H1 (cell line): ENCODE data around the gene MCC. TPM values are rescaled to one million over a fixed set of nuclear protein-coding genes. Genes with fewer than 3 reads are reported as not detected.

ENCODE experiments used
- CTCF ChIA-PET: fragments of 300-600 bp; sonication (Branson Sonifier 250); formaldehyde crosslinking; loops from one replicate; lab custom pipeline; 2021; ENCODE audit not compliant: partially characterized antibody; lab: Charles Lee
- POLR2A ChIA-PET: fragments of 300-600 bp; sonication (Branson Sonifier 250); formaldehyde crosslinking; loops from one replicate; lab custom pipeline; 2021; ENCODE audit warnings: inconsistent platforms; ENCODE audit not compliant: partially characterized antibody; lab: Charles Lee
- DNase-seq, 2 experiments: peaks; one replicate each; pipeline versions ENCODE4 v3.0.0 to v3.0.0-alpha.2; 2010 to 2022; ENCODE audit warnings: low spot score in 2 of 2, low read depth in 1 of 2, mixed read lengths in 1 of 2
- FAIRE-seq: peaks from 2 replicates; lab custom pipeline; 2011; peaks lifted over from hg19 to GRCh38; lab: Jason Lieb, UNC
- H2AFZ ChIP-seq: 2 replicates; pipeline ENCODE4 v1.8.1; 2012; ENCODE audit warnings: low read length, inconsistent platforms
- H2AK5ac ChIP-seq: 2 replicates; pipeline ENCODE4 v1.6.1; 2013; ENCODE audit warnings: low read depth, low read length
- H2BK120ac ChIP-seq: replicated peaks from 2 replicates; pipeline ENCODE3; 2013; ENCODE audit warnings: low read depth, low read length, inconsistent platforms
- H2BK12ac ChIP-seq: 2 replicates; pipeline ENCODE4 v1.6.1; 2013; ENCODE audit warnings: low read depth, low read length
- H2BK15ac ChIP-seq: 2 replicates; pipeline ENCODE4 v1.6.1; 2013; ENCODE audit warnings: low read length
- H2BK20ac ChIP-seq: 2 replicates; pipeline ENCODE4 v1.6.1; 2013; ENCODE audit warnings: low read length
- H2BK5ac ChIP-seq: 2 replicates; pipeline ENCODE4 v1.6.1; 2013; ENCODE audit warnings: low read depth, low read length
- H3K14ac ChIP-seq: 2 replicates; pipeline ENCODE4 v1.6.1; 2013; ENCODE audit warnings: inconsistent platforms; ENCODE audit not compliant: insufficient read length
- H3K18ac ChIP-seq: 2 replicates; pipeline ENCODE4 v1.6.1; 2013; ENCODE audit warnings: low read length; ENCODE audit errors: extremely low read depth
- H3K23ac ChIP-seq: 2 replicates; pipeline ENCODE4 v1.6.1; 2013; ENCODE audit warnings: inconsistent platforms; ENCODE audit not compliant: insufficient read length
- H3K23me2 ChIP-seq: 2 replicates; pipeline ENCODE4 v1.6.1; 2013; ENCODE audit warnings: low read depth, low read length
- H3K27ac ChIP-seq: 2 replicates; pipeline ENCODE4 v1.6.1; 2011; ENCODE audit warnings: low read depth, low read length, inconsistent platforms
- H3K27me3 ChIP-seq, 4 experiments: replicated peaks in 1 of 4; 1 replicate in 1 of 4; 2 replicates in 3 of 4; pipeline versions ENCODE4 v1.6.1 to v1.8.1; 2011 to 2013; ENCODE audit warnings: low read length in 3 of 4, mild to moderate bottlenecking in 3 of 4, inconsistent platforms in 2 of 4, mixed read lengths in 2 of 4, moderate library complexity in 1 of 4; ENCODE audit not compliant: control insufficient read depth in 3 of 4, insufficient read depth in 3 of 4; ENCODE audit errors: extremely low read depth in 1 of 4
- H3K36me3 ChIP-seq, 4 experiments: 2 replicates each; pipeline versions ENCODE4 v1.6.1 to v1.8.1; 2011 to 2013; ENCODE audit warnings: mild to moderate bottlenecking in 4 of 4, low read length in 3 of 4, moderate library complexity in 2 of 4, control low read depth in 1 of 4, inconsistent platforms in 1 of 4; ENCODE audit not compliant: insufficient read depth in 4 of 4, control insufficient read depth in 2 of 4
- H3K4ac ChIP-seq: replicated peaks from 2 replicates; pipeline ENCODE3; 2013; ENCODE audit warnings: low read length, low read depth, mixed read lengths, inconsistent platforms; ENCODE audit not compliant: insufficient read length
- H3K4me1 ChIP-seq, 4 experiments: replicated peaks in 1 of 4; 1 replicate in 1 of 4; 2 replicates in 3 of 4; pipeline versions ENCODE4 v1.6.1 to v1.8.1; 2011 to 2013; ENCODE audit warnings: low read length in 3 of 4, inconsistent platforms in 2 of 4, mixed read lengths in 1 of 4; ENCODE audit not compliant: insufficient read depth in 4 of 4, control insufficient read depth in 3 of 4
- H3K4me2 ChIP-seq, 2 experiments: 2 replicates each; pipeline versions ENCODE4 v1.6.1 to v1.8.1; 2011 to 2013; ENCODE audit warnings: low read depth in 2 of 2, low read length in 2 of 2, control low read depth in 1 of 2, inconsistent platforms in 1 of 2, mild to moderate bottlenecking in 1 of 2; ENCODE audit not compliant: insufficient read depth in 1 of 2
- H3K4me3 ChIP-seq, 4 experiments: fragments of 200-600, 300-600 bp in 1 of 4; sonication (generic), shearing (Covaris generic), sonication (Bioruptor Twin) in 1 of 4; 2 replicates each; pipeline versions ENCODE4 v1.5.1 to v1.8.1; 2011 to 2016; ENCODE audit warnings: low read length in 4 of 4, low read depth in 3 of 4, control low read depth in 2 of 4, inconsistent platforms in 2 of 4, mild to moderate bottlenecking in 2 of 4, mixed read lengths in 1 of 4, moderate library complexity in 1 of 4; ENCODE audit not compliant: insufficient read depth in 2 of 4; ENCODE audit errors: extremely low read depth in 1 of 4
- H3K56ac ChIP-seq: replicated peaks from 2 replicates; pipeline ENCODE3; 2013; ENCODE audit warnings: low read depth, mild to moderate bottlenecking, mixed read lengths, low read length, inconsistent platforms; ENCODE audit not compliant: insufficient read length
- H3K79me1 ChIP-seq: 2 replicates; pipeline ENCODE4 v1.6.1; 2013; ENCODE audit warnings: low read depth, low read length, control low read depth
- H3K79me2 ChIP-seq, 2 experiments: 2 replicates each; pipeline versions ENCODE4 v1.6.1 to v1.8.1; 2012 to 2013; ENCODE audit warnings: low read length in 2 of 2, mild to moderate bottlenecking in 2 of 2, inconsistent platforms in 1 of 2; ENCODE audit not compliant: insufficient read depth in 2 of 2, control insufficient read depth in 1 of 2
- H3K9ac ChIP-seq, 4 experiments: replicated peaks in 1 of 4; 1 replicate in 1 of 4; 2 replicates in 3 of 4; pipeline versions ENCODE4 v1.6.1 to v1.8.1; 2011 to 2013; ENCODE audit warnings: low read depth in 3 of 4, low read length in 3 of 4, control low read depth in 2 of 4, mild to moderate bottlenecking in 2 of 4, moderate library complexity in 2 of 4, inconsistent platforms in 1 of 4; ENCODE audit errors: extremely low read depth in 1 of 4
- H3K9me3 ChIP-seq, 2 experiments: 2 replicates each; pipeline versions ENCODE4 v1.6.1 to v1.8.1; 2012 to 2013; ENCODE audit warnings: mild to moderate bottlenecking in 2 of 2, moderate library complexity in 2 of 2, control low read depth in 1 of 2, inconsistent platforms in 1 of 2, low read depth in 1 of 2, low read length in 1 of 2, mixed read lengths in 1 of 2; ENCODE audit not compliant: insufficient read depth in 2 of 2
- H4K20me1 ChIP-seq, 2 experiments: replicated peaks in 1 of 2; 2 replicates each; pipeline versions ENCODE3 to v1.8.1; 2011 to 2013; ENCODE audit warnings: inconsistent platforms in 2 of 2, low read length in 2 of 2, mild to moderate bottlenecking in 1 of 2; ENCODE audit not compliant: insufficient read depth in 2 of 2, control insufficient read depth in 1 of 2
- H4K5ac ChIP-seq: 2 replicates; pipeline ENCODE4 v1.6.1; 2013; ENCODE audit warnings: low read length, low read depth, mixed read lengths, inconsistent platforms; ENCODE audit not compliant: insufficient read length
- H4K8ac ChIP-seq: 2 replicates; pipeline ENCODE4 v1.8.0; 2013; ENCODE audit warnings: mild to moderate bottlenecking, moderate library complexity, low read length, inconsistent platforms; ENCODE audit not compliant: insufficient read depth; ENCODE audit errors: extremely low read depth
- H4K91ac ChIP-seq: replicated peaks from 2 replicates; pipeline ENCODE3; 2013; ENCODE audit warnings: low read length, mixed read lengths, inconsistent platforms; ENCODE audit not compliant: insufficient read length
- CTCF ChIP-seq, 3 experiments: IDR thresholded peaks; 1 replicate in 2 of 3; 2 replicates in 1 of 3; pipeline versions ENCODE4 v1.5.1 to v1.6.1; 2011; ENCODE audit warnings: low read length in 3 of 3, mild to moderate bottlenecking in 3 of 3, inconsistent platforms in 2 of 3, low read depth in 1 of 3, moderate library complexity in 1 of 3; ENCODE audit not compliant: insufficient read depth in 1 of 3; ENCODE audit errors: control extremely low read depth in 1 of 3
- GABPA ChIP-seq: IDR thresholded peaks from 2 replicates; pipeline ENCODE4 v1.6.1; 2011; ENCODE audit warnings: mild to moderate bottlenecking, low read length, moderate library complexity, borderline replicate concordance; ENCODE audit not compliant: insufficient read depth
- POU5F1 ChIP-seq: IDR thresholded peaks from 2 replicates; pipeline ENCODE4 v1.6.1; 2011; ENCODE audit warnings: low read depth, mild to moderate bottlenecking, low read length, moderate library complexity
- RAD21 ChIP-seq, 2 experiments: IDR thresholded peaks in 1 of 2; conservative IDR thresholded peaks in 1 of 2; 2 replicates each; pipeline ENCODE4 v1.6.1; 2011; ENCODE audit warnings: low read depth in 2 of 2, low read length in 2 of 2, improper control_type of control experiment in 1 of 2, inconsistent platforms in 1 of 2, mild to moderate bottlenecking in 1 of 2, moderate library complexity in 1 of 2
- TCF12 ChIP-seq: IDR thresholded peaks from 2 replicates; pipeline ENCODE4 v1.6.1; 2011; ENCODE audit warnings: low read depth, mild to moderate bottlenecking, low read length
- TEAD4 ChIP-seq: IDR thresholded peaks from 2 replicates; pipeline ENCODE4 v1.6.1; 2012; ENCODE audit warnings: low read depth, low read length, inconsistent platforms, mixed read lengths
- WGBS, 2 experiments: shearing (Covaris generic) in 1 of 2; methylation state at CpG; one replicate each; pipeline versions ENCODE4 v1.1.6 to v1.1.7; 2013 to 2015; ENCODE audit warnings: low lambda C conversion rate in 2 of 2, mixed read lengths in 2 of 2, inconsistent platforms in 1 of 2, low coverage in 1 of 2, missing lambda C conversion rate in 1 of 2; ENCODE audit not compliant: insufficient replicate concordance in 2 of 2, insufficient coverage in 1 of 2, insufficient read length in 1 of 2; ENCODE audit errors: extremely low coverage in 1 of 2, missing lambda C conversion rate in 1 of 2; 5-methylcytosine and 5-hydroxymethylcytosine counted together
- polyA plus RNA-seq, 7 experiments: library from polyadenylated mRNA; depleted of rRNA in 3 of 7; stranded (reverse) in 5 of 7; unstranded in 2 of 7; fragments of >200 nt in 5 of 7; fragments of 200-250 nt in 2 of 7; gene quantifications; 1 replicate in 5 of 7; 2 replicates in 1 of 7; 4 replicates in 1 of 7; pipeline versions ENCODE4 v1.2.1 to v1.2.3, GENCODE V29; 2011 to 2013; ENCODE audit warnings: missing spikeins in 2 of 7, mixed read lengths in 2 of 7
- total RNA-seq: library from RNA; stranded (reverse); fragmentation: NEBNext Ultra II Directional; extraction: Animal tissue kit (Norgen Biotek cat#: 25700); gene quantifications from 2 replicates; pipeline ENCODE4 v1.2.1, GENCODE V29; 2021
- TF ChIP-seq, protein P1 (sequence below): IDR thresholded peaks from 2 replicates; pipeline ENCODE4 v1.6.1; 2011; ENCODE audit warnings: low read depth, mild to moderate bottlenecking, low read length; ENCODE audit not compliant: insufficient read depth

Gene MCC
- total and polyA plus RNA-seq, 2 of the 8 experiments (the other 6 are each of a cell fraction or from before 2014, with no cell fraction given) = 2.6 to 18.3 TPM

DNA sequence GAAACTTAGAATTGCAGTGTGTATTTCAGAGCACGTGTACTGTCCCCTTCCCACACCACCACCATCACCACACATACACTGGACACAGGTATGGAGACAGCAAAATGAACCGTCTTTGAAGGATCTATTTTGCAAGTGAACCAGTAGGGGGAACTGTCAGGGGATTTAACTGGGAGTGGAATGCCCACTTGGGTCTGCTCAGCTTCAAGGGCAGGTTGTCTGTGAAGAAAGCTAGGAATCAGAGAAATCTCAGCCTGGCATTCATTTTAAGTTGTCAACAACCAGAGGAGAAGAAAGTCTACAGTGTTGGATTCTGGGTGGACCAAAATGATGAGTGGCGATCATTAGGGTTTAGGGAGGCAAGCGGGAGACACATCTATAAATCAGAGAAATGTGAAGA lies 364.6 kb downstream of the MCC start:
- H3K27ac ChIP-seq = no peak overlapping the region
- DNase-seq (no peak), FAIRE-seq (peak; percentile 71)

More for the DNA sequence above, 364.6 kb downstream of the MCC start:
- no peak overlapping the region for H3K56ac ChIP-seq
- H3K9ac ChIP-seq = no peak overlapping the region
- ChIA-PET CTCF (interaction anchor here (0.7 to 3.6 kb wide), 30 partner anchors 9 to 478 kb away, joined by 3 to 21 read pairs (median 4); no protein-coding TSS in a partner anchor), POLR2A (no interaction called here)
- no peaks in the 10 kb centered on the region for H3K36me3 ChIP-seq
- H4K20me1 ChIP-seq = peaks cover 1 to 2% of the 10 kb centered on the region in 2 experiments
- TF ChIP-seq TEAD4 (peak; percentile 14; the same call in 1 of the 2 replicates), RAD21 (IDR thresholded peaks at IDR 0.05 in 1 of 2, conservative IDR thresholded peaks at IDR 0.05 in 1 of 2; ENCODE audit: low read depth in 2 of 2, low read length in 2 of 2) (peak; percentile 60 to 73), CTCF (IDR thresholded peaks at IDR 0.05; ENCODE audit: control extremely low read depth in 1 of 3, insufficient read depth in 1 of 3, low read depth in 1 of 3, low read length in 3 of 3) (peak; percentile 14 to 68 (median 57)), TCF12 (no peak), GABPA (no peak), POU5F1 (no peak)
- TF ChIP-seq, protein P1, sequence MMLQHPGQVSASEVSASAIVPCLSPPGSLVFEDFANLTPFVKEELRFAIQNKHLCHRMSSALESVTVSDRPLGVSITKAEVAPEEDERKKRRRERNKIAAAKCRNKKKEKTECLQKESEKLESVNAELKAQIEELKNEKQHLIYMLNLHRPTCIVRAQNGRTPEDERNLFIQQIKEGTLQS = no peak
- H2AFZ ChIP-seq = no peak overlapping the region
- H2BK15ac ChIP-seq = no peak overlapping the region
- no peak overlapping the region for H4K5ac ChIP-seq
- WGBS, 2 experiments = 81% methylated on average over 4 of the region's 4 CpGs; no CpG with 5 or more reads in 1 of the 2 experiments
- no peak overlapping the region; the same call in 1 of the 2 replicates for H3K18ac ChIP-seq
- H3K14ac ChIP-seq = no peak overlapping the region
- H3K4me2 ChIP-seq = no peak overlapping the region
- H3K4ac ChIP-seq = no peak overlapping the region
- no peak overlapping the region for H4K8ac ChIP-seq
- no peak overlapping the region for H3K4me3 ChIP-seq
- H2AK5ac ChIP-seq = no peak overlapping the region
- H2BK5ac ChIP-seq = no peak overlapping the region
- no peaks in the 10 kb centered on the region for H3K9me3 ChIP-seq
- H2BK120ac ChIP-seq = no peak overlapping the region
- no peak overlapping the region for H4K91ac ChIP-seq
- no peak overlapping the region for H3K23ac ChIP-seq
- no peak overlapping the region for H2BK20ac ChIP-seq
- H3K23me2 ChIP-seq = no peaks in the 10 kb centered on the region; the same call in 1 of the 2 replicates
- H3K4me1 ChIP-seq = peaks cover 0 to 2% (median 0%) of the 10 kb centered on the region in 4 experiments; a peak in 1 of 7 replicates
- no peaks in the 10 kb centered on the region for H3K79me2 ChIP-seq
- H2BK12ac ChIP-seq = no peak overlapping the region
- no peaks in the 10 kb centered on the region for H3K79me1 ChIP-seq
- H3K27me3 ChIP-seq = no peaks in the 10 kb centered on the region
